ENCODE data around the gene RALGDS.
"Not testable (repeated sequence)": the region's sequence is repeated elsewhere in the genome, so short reads cannot be mapped to it uniquely, and the experiment has no call there.

The RALGDS gene

GRCh38 chr9:133104718-133105460 lies 16.2 kb downstream of the RALGDS start:
- no peak for DNase-seq

GRCh38 chr9:133103987-133104505 lies 17.0 kb downstream of the RALGDS start:
- no peak for DNase-seq

- peak in 1 of 2 experiments; percentile 36 for DNase-seq
These were observed 17.7 kb downstream of the RALGDS start for GRCh38 chr9:133103183-133103986.

GRCh38 chr9:133102190-133103021 lies 18.6 kb downstream of the RALGDS start:
- DNase-seq = no peak

- no peak for DNase-seq
These were observed 19.5 kb downstream of the RALGDS start for GRCh38 chr9:133101356-133102189.

- no peak for DNase-seq
These were observed 20.3 kb downstream of the RALGDS start for GRCh38 chr9:133100506-133101355.

- no peak for DNase-seq
These were observed 21.1 kb downstream of the RALGDS start for GRCh38 chr9:133099726-133100505.

GRCh38 chr9:133098871-133099270 lies 22.2 kb downstream of the RALGDS start:
- DNase-seq = no peak

- no peak for DNase-seq
These were observed 22.8 kb downstream of the RALGDS start for GRCh38 chr9:133098104-133098754.

- DNase-seq = no peak
These were observed 26.1 kb downstream of the RALGDS start for GRCh38 chr9:133094842-133095393.

- DNase-seq = not testable (repeated sequence)
These were observed 26.7 kb downstream of the RALGDS start for GRCh38 chr9:133094351-133094750.

GRCh38 chr9:133090752-133091385 lies 30.2 kb downstream of the RALGDS start:
- no peak for DNase-seq

- DNase-seq = peak; percentile 75 to 94
These were observed 30.9 kb downstream of the RALGDS start for GRCh38 chr9:133090187-133090586.

GRCh38 chr9:133089271-133089671 lies 31.8 kb downstream of the RALGDS start:
- peak; percentile 85 to 97 for DNase-seq

- no peak for DNase-seq
These were observed 32.3 kb downstream of the RALGDS start for GRCh38 chr9:133088756-133089155.

- DNase-seq = no peak
These were observed 32.8 kb downstream of the RALGDS start for GRCh38 chr9:133088146-133088750.

- DNase-seq = peak in 1 of 2 experiments; percentile 44
These were observed 33.5 kb downstream of the RALGDS start for GRCh38 chr9:133087429-133088145.

- DNase-seq = no peak
These were observed 34.1 kb downstream of the RALGDS start for GRCh38 chr9:133086894-133087293.
